NCI-H446 treated with DMSO at 0.1 percent for 48 hours (cell line): ENCODE measurements around the gene RNPS1.

Experiments used
- DNase-seq: peaks from one replicate; lab custom pipeline; 2025; lab: John Stamatoyannopoulos, UW

The RNPS1 gene

DNA sequence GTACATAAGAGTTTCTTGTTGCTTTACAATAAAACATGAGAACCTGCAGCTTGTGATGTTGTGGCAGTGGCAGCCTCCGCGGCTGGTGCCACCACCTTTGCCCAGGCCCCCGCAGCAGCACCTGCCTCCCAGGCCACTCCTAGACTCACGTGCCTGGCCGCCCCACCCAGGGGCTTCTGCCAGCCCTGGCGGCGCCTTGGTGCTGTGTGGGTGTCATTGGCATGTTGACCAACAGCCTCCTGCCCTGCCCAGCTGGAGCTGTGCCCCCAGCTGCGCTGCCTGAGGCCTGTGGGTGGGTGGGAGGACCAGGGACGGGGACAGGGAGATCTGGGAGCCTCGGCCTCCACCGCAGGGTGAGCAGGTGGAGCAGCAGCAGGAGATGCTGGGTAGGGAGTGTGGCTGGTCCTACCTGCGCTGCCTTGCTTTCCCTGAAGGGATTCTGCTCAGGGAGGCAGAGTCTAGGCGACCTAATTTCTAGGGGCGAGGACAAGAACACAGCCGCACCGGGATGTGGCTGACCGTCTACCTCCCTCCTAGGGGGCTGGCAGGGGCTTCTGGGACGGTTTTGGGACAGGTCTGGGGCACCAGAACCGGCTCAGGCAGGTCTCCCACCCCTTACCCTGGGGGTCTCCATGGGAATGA, 32.1 kb downstream of the RNPS1 start:
- DNase-seq: no peak

- DNase-seq: no peak
These were observed 32.7 kb downstream of the RNPS1 start for GRCh38 chr16:2235234-2235651.

DNA sequence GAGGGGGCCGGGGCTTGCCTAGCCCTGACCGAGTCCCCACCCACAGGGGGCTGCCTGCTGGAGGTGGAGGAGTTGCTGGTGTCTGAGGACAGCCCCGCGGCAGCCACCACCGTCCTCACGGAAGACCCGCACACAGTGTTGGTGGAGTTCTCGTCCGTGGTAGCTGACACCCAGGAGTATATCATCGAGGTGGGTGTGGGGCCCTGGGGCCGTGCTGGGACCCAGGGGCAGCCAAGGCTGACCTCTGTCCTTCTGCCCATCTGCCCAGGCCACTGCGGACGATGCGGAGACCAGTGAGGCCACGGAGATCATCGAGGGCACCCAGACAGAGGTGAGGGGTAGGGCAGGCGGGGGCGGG, 33.1 kb downstream of the RNPS1 start:
- no peak for DNase-seq

DNA sequence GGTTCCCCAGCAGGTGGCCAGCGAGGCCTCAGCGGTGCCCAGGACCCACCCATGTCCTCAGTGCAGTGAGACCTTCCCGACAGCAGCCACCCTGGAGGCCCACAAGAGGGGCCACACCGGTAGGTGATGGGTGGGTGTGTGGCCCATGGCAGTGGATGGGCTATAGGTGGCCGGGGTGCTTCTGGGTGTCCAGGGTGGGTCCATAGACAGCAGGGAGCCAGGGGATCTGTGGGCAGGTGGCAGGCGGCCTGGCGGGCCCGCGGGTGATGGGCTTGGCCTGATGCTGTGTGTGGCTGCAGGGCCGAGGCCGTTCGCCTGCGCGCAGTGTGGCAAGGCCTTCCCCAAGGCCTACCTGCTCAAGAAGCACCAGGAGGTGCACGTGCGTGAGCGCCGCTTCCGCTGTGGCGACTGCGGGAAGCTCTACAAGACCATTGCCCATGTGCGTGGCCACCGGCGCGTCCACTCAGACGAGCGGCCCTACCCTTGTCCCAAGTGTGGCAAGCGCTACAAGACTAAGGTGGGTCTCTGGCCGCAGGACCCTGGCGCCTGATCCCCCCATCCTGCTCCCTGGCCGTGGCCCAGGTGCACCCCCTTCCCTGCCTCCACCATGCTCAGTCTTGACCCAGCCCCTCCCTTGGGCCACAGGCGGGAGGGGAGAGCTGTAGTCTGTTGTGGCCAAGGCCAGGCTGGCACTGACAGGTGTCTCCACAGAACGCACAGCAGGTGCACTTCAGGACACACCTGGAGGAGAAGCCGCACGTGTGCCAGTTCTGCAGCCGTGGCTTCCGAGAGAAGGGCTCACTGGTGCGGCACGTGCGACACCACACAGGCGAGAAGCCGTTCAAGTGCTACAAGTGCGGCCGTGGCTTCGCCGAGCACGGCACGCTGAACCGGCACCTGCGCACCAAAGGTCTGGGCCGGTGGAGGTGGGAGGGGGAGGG, 33.8 kb downstream of the RNPS1 start:
- no peak for DNase-seq

DNA sequence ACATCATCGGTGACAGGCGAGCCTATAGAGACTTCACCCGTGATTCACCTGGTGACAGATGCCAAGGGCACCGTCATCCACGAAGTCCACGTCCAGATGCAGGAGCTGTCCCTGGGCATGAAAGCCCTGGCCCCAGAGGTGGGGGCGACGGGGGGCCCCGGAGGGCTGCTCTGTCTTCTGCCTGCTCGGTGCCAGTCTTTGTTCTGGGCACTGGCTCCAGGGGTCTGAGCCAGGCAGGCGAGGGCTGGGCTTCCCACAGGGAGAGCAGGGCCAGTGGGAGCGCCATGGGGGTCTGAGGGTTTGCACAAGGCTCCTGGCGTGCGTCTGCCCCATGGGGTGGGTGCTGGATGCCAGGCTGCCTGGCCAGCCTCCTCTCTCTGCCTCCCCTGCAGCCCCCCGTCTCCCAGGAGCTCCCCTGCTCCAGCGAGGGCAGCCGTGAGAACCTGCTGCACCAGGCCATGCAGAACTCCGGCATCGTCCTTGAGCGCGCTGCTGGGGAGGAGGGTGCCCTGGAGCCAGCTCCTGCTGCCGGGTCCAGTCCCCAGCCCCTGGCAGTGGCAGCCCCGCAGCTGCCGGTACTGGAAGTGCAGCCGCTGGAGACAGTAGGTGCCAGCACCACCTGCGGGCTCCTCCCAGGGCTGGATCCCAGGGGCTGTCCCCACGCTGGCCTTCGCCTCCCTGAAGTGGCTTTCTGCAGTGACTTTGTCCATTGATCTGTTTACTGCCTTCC, 34.7 kb downstream of the RNPS1 start:
- DNase-seq: no peak

DNA sequence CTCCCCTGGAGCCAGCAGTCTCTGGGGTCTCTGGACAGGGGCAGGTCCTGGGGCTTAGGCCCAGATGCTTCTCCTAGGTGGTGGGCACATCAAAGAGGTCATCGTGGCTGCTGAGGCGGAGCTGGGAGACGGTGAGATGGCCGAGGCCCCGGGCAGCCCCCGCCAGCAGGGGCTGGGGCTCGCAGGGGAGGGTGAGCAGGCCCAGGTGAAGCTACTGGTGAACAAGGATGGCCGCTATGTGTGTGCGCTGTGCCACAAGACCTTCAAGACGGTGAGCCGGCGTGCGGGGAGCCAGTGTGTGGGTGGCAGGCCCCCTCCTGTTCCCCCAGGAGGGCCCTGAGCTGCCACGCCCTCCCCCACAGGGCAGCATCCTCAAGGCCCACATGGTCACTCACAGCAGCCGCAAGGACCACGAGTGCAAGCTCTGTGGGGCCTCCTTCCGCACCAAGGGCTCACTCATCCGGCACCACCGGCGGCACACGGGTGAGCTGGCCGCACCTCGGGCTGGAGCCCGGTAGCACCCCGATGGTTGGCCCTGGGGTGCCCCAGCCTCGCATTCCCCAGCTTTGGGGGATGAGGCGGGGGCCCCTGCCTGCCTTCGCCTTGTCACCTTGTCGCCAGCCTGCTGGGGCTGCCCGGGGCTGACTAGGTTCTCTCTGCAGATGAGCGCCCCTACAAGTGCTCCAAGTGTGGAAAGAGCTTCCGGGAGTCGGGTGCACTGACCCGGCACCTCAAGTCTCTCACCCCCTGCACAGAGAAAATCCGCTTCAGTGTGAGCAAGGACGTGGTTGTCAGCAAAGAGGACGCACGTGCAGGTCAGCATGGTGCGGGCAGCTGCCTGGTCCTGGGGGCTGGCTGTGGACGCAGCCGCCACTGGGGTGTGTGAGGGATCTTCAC, 35.6 kb downstream of the RNPS1 start:
- DNase-seq: no peak

GRCh38 chr16:2231016-2231931, 36.7 kb downstream of the RNPS1 start:
- no peak for DNase-seq

DNA sequence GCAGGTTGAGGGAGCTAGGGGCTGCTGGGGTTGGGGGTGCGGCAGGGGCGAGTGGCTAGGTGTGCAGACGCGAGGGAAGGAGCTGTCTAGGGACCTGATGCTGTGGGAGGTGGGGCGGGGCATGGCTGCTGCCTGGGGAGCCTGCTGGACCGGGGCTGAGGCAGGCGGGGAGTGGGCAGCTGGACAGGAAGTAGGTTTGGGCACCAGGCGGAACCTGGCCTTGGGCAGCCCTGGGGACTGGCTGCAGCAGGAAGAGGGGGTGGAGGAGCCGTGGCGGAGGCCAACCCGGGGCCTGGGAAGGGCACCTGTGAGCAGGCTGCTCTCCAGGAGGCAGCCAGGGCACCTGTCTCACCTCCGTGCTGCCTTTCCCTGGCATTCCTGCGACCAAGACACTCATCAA, 37.5 kb downstream of the RNPS1 start:
- DNase-seq: no peak

DNA sequence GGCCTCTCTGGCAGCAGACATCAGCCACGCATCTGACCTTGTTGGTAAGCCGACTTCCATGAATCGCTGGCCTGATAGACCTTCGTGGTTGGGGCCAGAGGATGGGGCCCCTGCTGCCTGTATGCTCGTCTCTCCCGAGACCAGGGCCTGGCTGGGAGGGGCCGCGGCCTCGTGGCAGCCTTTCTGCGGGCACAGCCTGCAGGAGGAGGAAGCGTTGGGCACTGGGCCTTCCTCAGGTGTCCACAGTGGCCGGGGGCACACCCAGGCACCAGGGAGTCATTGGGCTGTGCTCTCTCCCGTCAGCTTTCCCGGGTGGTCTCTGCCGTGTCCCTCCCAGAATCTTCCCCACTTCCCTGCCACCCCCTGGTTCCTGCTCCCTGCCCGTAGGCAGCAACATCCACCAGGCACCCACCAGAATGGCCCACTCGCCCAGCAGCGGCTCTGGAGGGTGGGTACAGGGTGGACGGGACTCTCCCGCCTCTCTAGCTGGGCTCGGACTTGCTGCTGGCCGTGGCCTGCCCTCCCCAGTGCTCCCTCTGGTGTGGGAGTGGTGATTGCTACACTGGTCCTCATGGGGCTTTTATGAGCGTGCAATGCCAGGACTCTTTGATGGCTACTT, 38.2 kb downstream of the RNPS1 start:
- DNase-seq: no peak

GRCh38 chr16:2229091-2229490, 38.8 kb downstream of the RNPS1 start:
- DNase-seq: no peak

GRCh38 chr16:2228161-2228824, 39.6 kb downstream of the RNPS1 start:
- no peak for DNase-seq

GRCh38 chr16:2226918-2227317, 41.0 kb downstream of the RNPS1 start:
- DNase-seq: no peak

- no peak for DNase-seq
These were observed 41.6 kb downstream of the RNPS1 start for GRCh38 chr16:2226245-2226793.

DNA sequence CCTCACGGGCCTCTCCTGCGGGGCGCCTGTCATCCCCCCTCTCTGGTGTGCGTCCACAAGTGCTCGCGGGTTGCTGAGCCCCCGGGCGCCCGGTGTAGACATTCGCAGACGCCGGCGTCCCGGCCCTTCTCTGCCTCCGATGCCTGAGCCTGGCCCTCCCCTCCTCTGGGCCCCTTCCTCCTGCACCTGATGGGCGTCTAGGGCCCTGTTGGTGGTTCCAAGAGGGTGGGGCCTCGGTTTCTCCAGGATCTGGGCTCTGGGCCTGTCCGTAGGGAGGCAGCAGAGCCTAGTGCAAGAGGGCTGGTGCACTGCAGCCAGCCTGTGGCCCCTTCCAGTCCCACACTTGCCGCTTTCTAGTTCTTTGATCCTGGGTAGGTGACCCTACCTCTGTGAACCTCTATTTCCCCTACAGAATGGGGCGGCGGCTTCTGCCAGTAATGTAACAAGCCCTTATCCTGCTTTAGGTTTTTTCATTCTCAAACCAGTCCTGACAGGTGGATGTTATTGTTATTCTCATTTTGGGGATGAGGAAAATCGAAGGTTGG, 43.9 kb downstream of the RNPS1 start:
- no peak for DNase-seq

DNA sequence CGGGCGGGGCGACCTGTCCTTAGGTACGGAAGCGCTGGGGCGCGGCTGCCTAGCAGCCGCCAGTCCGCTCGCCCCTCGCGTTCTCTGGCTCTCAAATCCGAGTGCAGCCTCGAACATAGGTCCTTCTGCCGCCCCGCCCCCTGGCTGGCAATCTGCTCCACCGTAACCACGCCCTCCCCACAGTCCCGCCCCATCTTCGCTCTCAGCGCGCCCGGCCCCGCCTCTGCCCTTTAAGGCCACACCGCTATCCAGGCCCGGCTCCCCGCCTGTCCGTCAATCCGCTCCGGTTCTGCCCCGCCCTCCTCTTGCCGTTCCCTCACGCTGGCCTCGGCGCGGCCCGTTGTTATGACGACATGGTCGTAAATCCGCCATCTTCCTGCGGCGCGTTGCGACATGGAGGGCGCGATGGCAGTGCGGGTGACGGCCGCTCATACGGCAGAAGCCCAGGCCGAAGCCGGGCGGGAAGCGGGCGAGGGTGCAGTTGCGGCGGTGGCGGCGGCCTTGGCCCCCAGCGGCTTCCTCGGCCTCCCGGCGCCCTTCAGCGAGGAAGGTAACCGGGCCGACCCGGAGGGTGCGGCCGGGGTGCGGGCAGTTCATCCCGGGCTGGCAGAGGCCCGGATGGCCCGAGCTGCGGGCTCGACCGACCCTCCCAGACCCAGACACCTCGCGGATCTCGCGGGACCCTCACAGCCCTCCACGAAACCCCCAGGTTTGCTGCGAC, 44.5 kb downstream of the RNPS1 start, which contains the start of gene E4F1:
TSS of gene E4F1 (plus strand) at position 371 of the 721 bp plus-strand sequence. CDS start at position 394, 23 bp downstream.
- peak; percentile 97 for DNase-seq

DNA sequence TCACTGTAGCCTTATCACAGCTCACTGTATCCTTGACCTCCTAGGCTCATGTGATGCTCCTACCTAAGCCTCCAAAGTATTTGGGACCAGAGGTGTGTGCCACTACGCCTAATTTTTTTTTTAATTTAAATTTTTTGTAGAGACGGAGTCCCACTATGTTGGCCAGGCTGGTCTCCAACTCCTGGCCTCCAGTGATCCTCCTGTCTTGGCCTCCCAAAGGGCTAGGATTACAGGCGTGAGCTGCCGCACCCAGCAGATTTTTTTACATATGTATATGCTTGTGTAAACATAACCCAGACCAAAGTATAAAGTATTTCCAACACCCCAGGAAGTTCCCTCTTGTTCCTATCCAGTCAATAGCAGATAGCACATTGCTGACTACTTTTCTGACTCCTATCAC, 51.6 kb downstream of the RNPS1 start:
- DNase-seq: no peak

GRCh38 chr16:2214719-2214968, 53.3 kb downstream of the RNPS1 start, which contains the start of gene PGP:
Gene PGP, minus strand, starts transcription at chr16:2214840. Its CDS starts 63 bp downstream, at chr16:2214777.
- DNase-seq: no peak
